ENCODE data around the gene ACTR5. TPM values are rescaled to one million over a fixed set of nuclear protein-coding genes. Genes with fewer than 3 reads are reported as not detected.

The ACTR5 gene
- total RNA-seq, 2 experiments from 2014 or later: 7.1 to 7.4 TPM

DNA sequence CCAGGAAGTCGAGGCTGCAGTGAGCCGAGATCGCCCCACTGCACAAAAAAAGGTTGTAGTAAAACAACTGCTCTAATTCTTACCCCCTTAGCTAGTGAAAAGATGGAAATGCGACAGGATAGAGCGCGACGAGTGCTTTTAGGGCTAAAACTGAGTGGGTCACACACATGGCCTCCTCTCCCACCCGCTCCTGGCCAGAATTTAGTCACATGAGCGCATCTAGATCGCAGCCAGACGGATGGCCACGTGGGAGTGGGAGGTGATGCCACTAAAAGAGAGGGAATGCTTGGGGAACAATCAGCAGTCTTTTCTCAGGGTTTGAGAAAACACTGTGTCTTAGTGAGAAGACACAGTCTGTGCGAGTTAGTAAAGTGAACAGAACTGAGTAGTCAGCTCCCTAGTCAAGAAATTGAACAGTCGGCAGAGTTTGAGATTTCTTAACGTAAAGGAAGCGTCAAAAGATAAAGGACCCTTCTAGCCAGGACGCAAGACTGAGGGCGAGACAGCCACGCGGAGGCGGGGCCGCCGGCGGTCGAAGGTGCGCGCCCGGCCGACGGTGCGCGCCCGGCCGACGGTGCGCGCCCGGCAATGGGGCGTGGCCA is 664 bp upstream of the ACTR5 start:
- H3K9me3 Mint-ChIP-seq: no peaks in the 10 kb centered on the region
- ATAC-seq (no peak), DNase-seq (no peak)
- TF ChIP-seq, protein P1, sequence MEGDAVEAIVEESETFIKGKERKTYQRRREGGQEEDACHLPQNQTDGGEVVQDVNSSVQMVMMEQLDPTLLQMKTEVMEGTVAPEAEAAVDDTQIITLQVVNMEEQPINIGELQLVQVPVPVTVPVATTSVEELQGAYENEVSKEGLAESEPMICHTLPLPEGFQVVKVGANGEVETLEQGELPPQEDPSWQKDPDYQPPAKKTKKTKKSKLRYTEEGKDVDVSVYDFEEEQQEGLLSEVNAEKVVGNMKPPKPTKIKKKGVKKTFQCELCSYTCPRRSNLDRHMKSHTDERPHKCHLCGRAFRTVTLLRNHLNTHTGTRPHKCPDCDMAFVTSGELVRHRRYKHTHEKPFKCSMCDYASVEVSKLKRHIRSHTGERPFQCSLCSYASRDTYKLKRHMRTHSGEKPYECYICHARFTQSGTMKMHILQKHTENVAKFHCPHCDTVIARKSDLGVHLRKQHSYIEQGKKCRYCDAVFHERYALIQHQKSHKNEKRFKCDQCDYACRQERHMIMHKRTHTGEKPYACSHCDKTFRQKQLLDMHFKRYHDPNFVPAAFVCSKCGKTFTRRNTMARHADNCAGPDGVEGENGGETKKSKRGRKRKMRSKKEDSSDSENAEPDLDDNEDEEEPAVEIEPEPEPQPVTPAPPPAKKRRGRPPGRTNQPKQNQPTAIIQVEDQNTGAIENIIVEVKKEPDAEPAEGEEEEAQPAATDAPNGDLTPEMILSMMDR (IDR thresholded peaks at IDR 0.05): no peak
- peak overlapping the region; percentile 97 for H3K27ac Mint-ChIP-seq
- H3K27me3 Mint-ChIP-seq: peaks cover 6% of the 10 kb centered on the region
- H3K4me3 Mint-ChIP-seq: peak overlapping the region; percentile 96
- CTCF ChIA-PET: interaction anchor here (1.0 to 8.4 kb wide), 6 partner anchors 17 to 180 kb away, joined by 3 to 110 read pairs (median 7); partner anchors contain the start of genes PPP1R16B and SLC32A1
- intact Hi-C loops (cut with micrococcal nuclease): loop anchor here (5.0 kb wide), 1 partner anchor 60 kb away; the partner anchor contains the start of gene PPP1R16B
- peaks cover 22% of the 10 kb centered on the region for H3K4me1 Mint-ChIP-seq (ENCODE audit: low read depth)
- H3K36me3 Mint-ChIP-seq (ENCODE audit: low read depth): no peaks in the 10 kb centered on the region
- POLR2A ChIA-PET: interaction anchor here (0.6 to 1.1 kb wide), 4 partner anchors 21 to 127 kb away, joined by 3 to 4 read pairs (median 3); no protein-coding TSS in a partner anchor

DNA sequence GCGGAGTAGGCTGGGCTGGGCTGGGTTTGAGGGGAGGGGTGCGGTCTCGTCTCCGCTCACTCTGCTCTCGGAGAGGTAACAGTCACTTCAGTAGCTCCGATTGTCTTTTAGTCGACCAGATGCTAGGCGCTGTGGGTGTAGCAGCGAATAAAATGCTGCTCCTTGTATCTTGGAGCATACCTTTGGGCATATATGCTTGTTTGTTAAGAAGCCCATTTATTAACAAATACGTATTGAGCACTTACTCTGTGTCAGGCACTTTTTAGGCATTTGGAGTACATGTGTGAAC is 545 bp downstream of the ACTR5 start:
- H3K9me3 Mint-ChIP-seq: no peaks in the 10 kb centered on the region
- CTCF ChIA-PET: interaction anchor here (0.9 to 8.4 kb wide), 8 partner anchors 13 to 144 kb away, joined by 3 to 110 read pairs (median 9); partner anchors contain the start of genes PPP1R16B and SLC32A1
- peak; percentile 40 for ATAC-seq

DNA sequence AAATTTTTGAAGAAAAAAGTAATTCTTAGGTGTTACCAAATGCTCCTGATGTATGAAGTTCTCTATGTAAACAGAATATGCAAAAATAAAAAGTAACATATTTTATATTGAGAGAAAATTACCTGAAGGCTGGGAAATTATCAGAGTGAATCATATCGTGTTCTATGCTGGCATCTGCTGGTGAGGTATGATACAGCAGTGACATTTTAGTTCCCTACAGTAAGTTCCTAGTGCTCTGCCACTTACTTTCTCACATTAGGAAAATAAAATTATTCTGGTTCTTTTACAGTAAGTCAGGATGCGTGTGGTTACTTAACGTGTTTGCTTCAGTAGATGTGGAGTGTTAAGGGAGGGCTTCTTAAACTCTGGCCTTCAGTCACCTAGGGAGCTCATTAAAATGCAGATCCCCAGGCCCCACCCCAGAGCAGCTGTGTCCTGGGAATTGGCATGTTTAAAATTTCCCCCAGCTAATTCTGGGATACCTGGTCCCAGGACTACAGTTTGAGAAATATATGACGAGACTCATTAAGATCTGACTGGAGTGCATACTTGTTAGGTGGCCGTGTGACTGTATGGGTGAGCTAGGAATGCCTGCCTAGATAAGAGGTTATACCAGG is 3.2 kb downstream of the ACTR5 start:
- ChIA-PET CTCF (interaction anchor here (0.6 to 8.4 kb wide), 28 partner anchors 10 to 323 kb away, joined by 3 to 110 read pairs (median 4); partner anchors contain the start of genes DHX35, FAM83D and SLC32A1), POLR2A (no interaction called here)
- peak; percentile 57 for DNase-seq
- Mint-ChIP-seq H3K4me1 (ENCODE audit: low read depth) (peaks cover 22% of the 10 kb centered on the region), H3K27ac (no peak overlapping the region), H3K27me3 (no peaks in the 10 kb centered on the region), H3K4me3 (no peak overlapping the region), H3K9me3 (no peaks in the 10 kb centered on the region), H3K36me3 (ENCODE audit: low read depth) (peaks cover 17% of the 10 kb centered on the region)
- no peak for ATAC-seq
- TF ChIP-seq, protein P1 (IDR thresholded peaks at IDR 0.05): peak; percentile 76
- intact Hi-C loops (cut with micrococcal nuclease): loop anchor here (1.0 kb wide), 1 partner anchor 105 kb away; no protein-coding TSS in a partner anchor

More for the DNA sequence above, 545 bp downstream of the ACTR5 start:
- Mint-ChIP-seq H3K4me3 (peak overlapping the region; percentile 96), H3K4me1 (ENCODE audit: low read depth) (peaks cover 22% of the 10 kb centered on the region), H3K36me3 (ENCODE audit: low read depth) (peaks cover 2% of the 10 kb centered on the region), H3K27ac (peak overlapping the region; percentile 75), H3K27me3 (peaks cover under 1% of the 10 kb centered on the region)
- POLR2A ChIA-PET: interaction anchor here (0.8 to 1.2 kb wide), 4 partner anchors 11 to 178 kb away, joined by 3 to 4 read pairs (median 4); partner anchors contain the start of gene FAM83D
- TF ChIP-seq, protein P1 (IDR thresholded peaks at IDR 0.05): no peak
- intact Hi-C loops (cut with micrococcal nuclease): loop anchor here (5.0 kb wide), 1 partner anchor 58 kb away; the partner anchor contains the start of gene PPP1R16B
- DNase-seq: peak; percentile 68

DNA sequence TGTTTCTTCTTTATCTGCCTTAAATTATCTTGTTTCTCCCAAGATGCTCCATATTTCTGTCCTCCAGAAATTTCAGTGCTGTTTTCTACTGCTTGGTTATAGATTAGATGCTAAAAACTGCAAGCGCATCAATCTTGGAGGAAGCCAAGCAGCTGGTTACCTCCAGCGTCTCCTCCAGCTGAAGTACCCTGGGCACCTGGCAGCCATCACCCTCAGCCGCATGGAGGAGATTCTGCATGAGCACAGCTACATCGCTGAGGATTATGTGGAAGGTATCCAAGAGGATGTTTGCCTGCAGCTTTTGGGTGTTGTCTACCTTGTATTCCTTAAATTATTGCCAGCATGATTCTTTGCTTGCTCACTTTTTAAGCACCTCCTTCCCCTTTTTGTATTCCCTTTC is 3.8 kb downstream of the ACTR5 start:
- Mint-ChIP-seq H3K4me1 (ENCODE audit: low read depth) (peaks cover 22% of the 10 kb centered on the region), H3K27me3 (no peaks in the 10 kb centered on the region), H3K36me3 (ENCODE audit: low read depth) (peaks cover 17% of the 10 kb centered on the region), H3K27ac (no peak overlapping the region), H3K9me3 (no peaks in the 10 kb centered on the region), H3K4me3 (no peak overlapping the region)
- DNase-seq: no peak
- intact Hi-C loops (cut with micrococcal nuclease): no loop called here
- TF ChIP-seq, protein P1 (IDR thresholded peaks at IDR 0.05): no peak
- POLR2A ChIA-PET: interaction anchor here (0.9 kb wide), 1 partner anchor 141 kb away, joined by 3 read pairs; no protein-coding TSS in a partner anchor
- no peak for ATAC-seq
- CTCF ChIA-PET: interaction anchor here (0.6 to 8.4 kb wide), 29 partner anchors 9 to 323 kb away, joined by 3 to 110 read pairs (median 4); partner anchors contain the start of genes DHX35, FAM83D and SLC32A1
